ENCODE data around the gene SORCS2.

- TF ChIP-seq, protein P1, sequence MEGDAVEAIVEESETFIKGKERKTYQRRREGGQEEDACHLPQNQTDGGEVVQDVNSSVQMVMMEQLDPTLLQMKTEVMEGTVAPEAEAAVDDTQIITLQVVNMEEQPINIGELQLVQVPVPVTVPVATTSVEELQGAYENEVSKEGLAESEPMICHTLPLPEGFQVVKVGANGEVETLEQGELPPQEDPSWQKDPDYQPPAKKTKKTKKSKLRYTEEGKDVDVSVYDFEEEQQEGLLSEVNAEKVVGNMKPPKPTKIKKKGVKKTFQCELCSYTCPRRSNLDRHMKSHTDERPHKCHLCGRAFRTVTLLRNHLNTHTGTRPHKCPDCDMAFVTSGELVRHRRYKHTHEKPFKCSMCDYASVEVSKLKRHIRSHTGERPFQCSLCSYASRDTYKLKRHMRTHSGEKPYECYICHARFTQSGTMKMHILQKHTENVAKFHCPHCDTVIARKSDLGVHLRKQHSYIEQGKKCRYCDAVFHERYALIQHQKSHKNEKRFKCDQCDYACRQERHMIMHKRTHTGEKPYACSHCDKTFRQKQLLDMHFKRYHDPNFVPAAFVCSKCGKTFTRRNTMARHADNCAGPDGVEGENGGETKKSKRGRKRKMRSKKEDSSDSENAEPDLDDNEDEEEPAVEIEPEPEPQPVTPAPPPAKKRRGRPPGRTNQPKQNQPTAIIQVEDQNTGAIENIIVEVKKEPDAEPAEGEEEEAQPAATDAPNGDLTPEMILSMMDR (tag by site-specific recombination; IDR thresholded peaks at IDR 0.05): no peak
- TF ChIP-seq GLI4 (tag by site-specific recombination; IDR thresholded peaks at IDR 0.05): no peak
- no peak for TF ChIP-seq ZNF404 (tag by site-specific recombination; IDR thresholded peaks at IDR 0.05)
- no peak for TF ChIP-seq ZBTB1 (tag by site-specific recombination; IDR thresholded peaks at IDR 0.05)
- TF ChIP-seq ZNF514 (tag by site-specific recombination; IDR thresholded peaks at IDR 0.05): no peak
- TF ChIP-seq, protein P2, sequence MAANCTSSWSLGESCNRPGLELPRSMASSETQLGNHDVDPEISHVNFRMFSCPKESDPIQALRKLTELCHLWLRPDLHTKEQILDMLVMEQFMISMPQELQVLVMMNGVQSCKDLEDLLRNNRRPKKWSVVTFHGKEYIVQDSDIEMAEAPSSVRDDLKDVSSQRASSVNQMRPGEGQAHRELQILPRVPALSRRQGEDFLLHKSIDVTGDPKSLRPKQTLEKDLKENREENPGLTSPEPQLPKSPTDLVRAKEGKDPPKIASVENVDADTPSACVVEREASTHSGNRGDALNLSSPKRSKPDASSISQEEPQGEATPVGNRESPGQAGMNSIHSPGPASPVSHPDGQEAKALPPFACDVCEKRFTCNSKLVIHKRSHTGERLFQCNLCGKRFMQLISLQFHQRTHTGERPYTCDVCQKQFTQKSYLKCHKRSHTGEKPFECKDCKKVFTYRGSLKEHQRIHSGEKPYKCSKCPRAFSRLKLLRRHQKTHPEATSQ (tag by site-specific recombination; IDR thresholded peaks at IDR 0.05): no peak
- no peak for TF ChIP-seq ZNF266 (tag by site-specific recombination; IDR thresholded peaks at IDR 0.05; ENCODE audit: low read depth)
- no peak for TF ChIP-seq ZFP41 (tag by site-specific recombination; IDR thresholded peaks at IDR 0.05; ENCODE audit: borderline replicate concordance)
- no peak for TF ChIP-seq ZNF274 (IDR thresholded peaks at IDR 0.05; ENCODE audit: low read length)
- no peak for TF ChIP-seq ZNF274 (tag by site-specific recombination; IDR thresholded peaks at IDR 0.05; ENCODE audit: borderline replicate concordance)
- no peak for TF ChIP-seq ZNF548 (tag by site-specific recombination; IDR thresholded peaks at IDR 0.05)
- no peak for TF ChIP-seq ZNF146 (tag by site-specific recombination; IDR thresholded peaks at IDR 0.05)
- TF ChIP-seq ZNF830 (tag by site-specific recombination; IDR thresholded peaks at IDR 0.05; ENCODE audit: low read depth): no peak
Measured at GRCh38 chr4:7785017-7785416, 592.7 kb downstream of the SORCS2 start.

Measured in HEK293 (cell line).